IMR-90 (cell line): ENCODE data around the gene NR0B2. TPM values are rescaled to one million over a fixed set of nuclear protein-coding genes. Genes with fewer than 3 reads are reported as not detected.

Experiments used
- ATAC-seq: fragments of 200-7000 bp; cut with Tn5 transposase; 2 replicates; pipeline ENCODE4 v1.9.1; 2020; ENCODE audit warnings: low read depth, mild to moderate bottlenecking, moderate library complexity
- BruUV-seq: library from RNA; stranded (reverse); fragments of 400-500 nt; replicated peaks from 2 replicates; lab custom pipeline; 2021; lab: Mats Ljungman, UMichigan
- CTCF ChIA-PET: fragments of 300-600 bp; formaldehyde crosslinking; extraction: SDS; loops from one replicate; lab custom pipeline; 2021; ENCODE audit warnings: antibody characterized with exemption; lab: Yijun Ruan, JAX
- POLR2A ChIA-PET: fragments of 300-600 bp; sonication (Branson Sonifier 250); formaldehyde crosslinking; loops from one replicate; lab custom pipeline; 2022; ENCODE audit warnings: antibody characterized with exemption; ENCODE audit not compliant: unreplicated experiment; lab: Charles Lee
- DNase-seq: peaks from one replicate; pipeline ENCODE4 v3.0.0; 2013
- H2AFZ ChIP-seq: replicated peaks from 2 replicates; pipeline ENCODE3; 2013; ENCODE audit warnings: low read length, mild to moderate bottlenecking; ENCODE audit not compliant: poor library complexity
- H2AK5ac ChIP-seq: 2 replicates; pipeline ENCODE4 v1.6.1; 2013; ENCODE audit warnings: low read depth, low read length, inconsistent platforms
- H2AK9ac ChIP-seq: replicated peaks from 2 replicates; pipeline ENCODE3; 2013; ENCODE audit warnings: mild to moderate bottlenecking, low read depth, low read length, moderate library complexity; ENCODE audit not compliant: poor library complexity
- H2BK120ac ChIP-seq: 2 replicates; pipeline ENCODE4 v1.6.1; 2013; ENCODE audit warnings: low read depth, low read length, inconsistent platforms
- H2BK15ac ChIP-seq: 3 replicates; pipeline ENCODE4 v1.6.1; 2013; ENCODE audit warnings: low read depth, low read length, inconsistent platforms
- H2BK20ac ChIP-seq: 2 replicates; pipeline ENCODE4 v1.6.1; 2013; ENCODE audit warnings: low read depth, mild to moderate bottlenecking, inconsistent platforms, low read length, moderate library complexity
- H2BK5ac ChIP-seq: 2 replicates; pipeline ENCODE4 v1.6.1; 2013; ENCODE audit warnings: mild to moderate bottlenecking, low read depth, low read length, inconsistent platforms; ENCODE audit not compliant: poor library complexity, severe bottlenecking
- H3K14ac ChIP-seq: replicated peaks from 2 replicates; pipeline ENCODE4 v1.6.1; 2013; ENCODE audit warnings: low read depth, low read length, inconsistent platforms
- H3K18ac ChIP-seq: 2 replicates; pipeline ENCODE4 v1.6.1; 2013; ENCODE audit warnings: low read depth, low read length, control low read depth
- H3K23ac ChIP-seq: 2 replicates; pipeline ENCODE4 v1.6.1; 2013; ENCODE audit warnings: low read depth, low read length, inconsistent platforms
- H3K27ac ChIP-seq: 2 replicates; pipeline ENCODE4 v1.5.1; 2013; ENCODE audit warnings: mild to moderate bottlenecking, control low read depth, low read length; ENCODE audit not compliant: insufficient read depth
- H3K27me3 ChIP-seq: 2 replicates; pipeline ENCODE4 v1.6.1; 2013; ENCODE audit warnings: low read length; ENCODE audit not compliant: control insufficient read depth, insufficient read depth
- H3K36me3 ChIP-seq: 2 replicates; pipeline ENCODE4 v1.6.1; 2013; ENCODE audit warnings: low read length, mixed read lengths; ENCODE audit not compliant: control insufficient read depth, insufficient read depth
- H3K4ac ChIP-seq: 2 replicates; pipeline ENCODE4 v1.6.1; 2013; ENCODE audit warnings: low read depth, low read length, inconsistent platforms
- H3K4me1 ChIP-seq: 2 replicates; pipeline ENCODE4 v1.6.1; 2013; ENCODE audit warnings: low read length, mixed read lengths; ENCODE audit not compliant: control insufficient read depth, insufficient read depth
- H3K4me2 ChIP-seq: 2 replicates; pipeline ENCODE4 v1.6.1; 2013; ENCODE audit warnings: low read depth, mild to moderate bottlenecking, control low read depth, low read length, moderate library complexity
- H3K4me3 ChIP-seq: 2 replicates; pipeline ENCODE4 v1.5.1; 2013; ENCODE audit warnings: low read depth, mild to moderate bottlenecking, control low read depth, low read length, moderate library complexity; ENCODE audit not compliant: insufficient read depth
- H3K56ac ChIP-seq: 2 replicates; pipeline ENCODE4 v1.6.1; 2013; ENCODE audit warnings: low read length, inconsistent platforms; ENCODE audit not compliant: insufficient read depth; ENCODE audit errors: extremely low read depth
- H3K79me1 ChIP-seq, 2 experiments: 2 replicates each; pipeline ENCODE4 v1.6.1; 2013; ENCODE audit warnings: low read length in 2 of 2, inconsistent platforms in 1 of 2, low read depth in 1 of 2
- H3K9ac ChIP-seq: 2 replicates; pipeline ENCODE4 v1.6.1; 2013; ENCODE audit warnings: low read depth, low read length, control low read depth
- H3K9me1 ChIP-seq: 2 replicates; pipeline ENCODE4 v1.6.1; 2013; ENCODE audit warnings: low read length, inconsistent platforms; ENCODE audit not compliant: insufficient read depth
- H3K9me3 ChIP-seq: 2 replicates; pipeline ENCODE4 v1.6.1; 2013; ENCODE audit warnings: low read length; ENCODE audit not compliant: control insufficient read depth, insufficient read depth
- H4K20me1 ChIP-seq: 2 replicates; pipeline ENCODE4 v1.6.1; 2013; ENCODE audit warnings: low read length, inconsistent platforms; ENCODE audit not compliant: insufficient read depth
- H4K5ac ChIP-seq: 2 replicates; pipeline ENCODE4 v1.6.1; 2013; ENCODE audit warnings: mild to moderate bottlenecking, low read depth, low read length, control low read depth
- H4K8ac ChIP-seq, 2 experiments: 2 replicates each; pipeline ENCODE4 v1.6.1; 2013; ENCODE audit warnings: low read depth in 2 of 2, low read length in 2 of 2, control low read depth in 1 of 2, inconsistent platforms in 1 of 2
- H4K91ac ChIP-seq: 2 replicates; pipeline ENCODE4 v1.6.1; 2013; ENCODE audit warnings: low read depth, low read length, inconsistent platforms; ENCODE audit not compliant: insufficient read depth
- BHLHE40 ChIP-seq: fragments of 150-350 bp; IDR thresholded peaks from 2 replicates; pipeline ENCODE4 v1.6.1; 2016; ENCODE audit warnings: mild to moderate bottlenecking, low read depth, low read length
- CEBPB ChIP-seq: IDR thresholded peaks from 2 replicates; pipeline ENCODE4 v1.6.1; 2012; ENCODE audit warnings: low read depth, low read length, improper control_type of control experiment
- CHD1 ChIP-seq: IDR thresholded peaks from 2 replicates; pipeline ENCODE4 v1.6.1; 2012; ENCODE audit warnings: low read depth, low read length, improper control_type of control experiment
- CTCF ChIP-seq: conservative IDR thresholded peaks from 2 replicates; pipeline ENCODE4 v1.5.1; 2012; ENCODE audit warnings: mild to moderate bottlenecking, low read depth, low read length, improper control_type of control experiment
- ELK1 ChIP-seq: fragments of 150-350 bp; IDR thresholded peaks from 2 replicates; pipeline ENCODE4 v1.6.1; 2016; ENCODE audit warnings: low read depth, mild to moderate bottlenecking, low read length, moderate library complexity, borderline replicate concordance
- MAZ ChIP-seq: IDR thresholded peaks from 2 replicates; pipeline ENCODE4 v1.6.1; 2012; ENCODE audit warnings: low read depth, mild to moderate bottlenecking, low read length, improper control_type of control experiment, moderate library complexity, borderline replicate concordance
- MXI1 ChIP-seq: IDR thresholded peaks from 2 replicates; pipeline ENCODE4 v1.6.1; 2012; ENCODE audit warnings: low read depth, mild to moderate bottlenecking, low read length, moderate library complexity, borderline replicate concordance
- NFE2L2 ChIP-seq: fragments of 150-350 bp; IDR thresholded peaks from 2 replicates; pipeline ENCODE4 v1.6.1; 2016; ENCODE audit warnings: low read depth, mild to moderate bottlenecking, low read length
- POLR2A ChIP-seq: IDR thresholded peaks from 2 replicates; pipeline ENCODE4 v1.6.1; 2012; ENCODE audit warnings: mild to moderate bottlenecking, low read depth, low read length
- RAD21 ChIP-seq: IDR thresholded peaks from 2 replicates; pipeline ENCODE4 v1.6.1; 2012; ENCODE audit warnings: low read length, improper control_type of control experiment
- RCOR1 ChIP-seq: IDR thresholded peaks from 2 replicates; pipeline ENCODE4 v1.6.1; 2012; ENCODE audit warnings: mild to moderate bottlenecking, low read length, improper control_type of control experiment; ENCODE audit not compliant: insufficient replicate concordance
- RFX5 ChIP-seq: IDR thresholded peaks from 2 replicates; pipeline ENCODE4 v1.8.0; 2012; ENCODE audit warnings: low read depth, mild to moderate bottlenecking, low read length, moderate library complexity
- USF2 ChIP-seq: fragments of 150-350 bp; IDR thresholded peaks from 2 replicates; pipeline ENCODE4 v1.6.1; 2017; ENCODE audit warnings: mild to moderate bottlenecking, antibody characterized with exemption, low read length, low read depth
- WGBS, 2 experiments: methylation state at CpG; one replicate each; pipeline versions ENCODE4 v1.1.5 to v1.1.7; 2013; ENCODE audit warnings: missing lambda C conversion rate in 2 of 2; ENCODE audit not compliant: insufficient read length in 1 of 2; ENCODE audit errors: extremely low coverage in 2 of 2; 5-methylcytosine and 5-hydroxymethylcytosine counted together
- dilution Hi-C: fragments of 300-500 bp; cut with HindIII; formaldehyde crosslinking; loops from one replicate; pipeline ENCODE4 v1.14.3; 2018; ENCODE audit warnings: low sequenced_read_pairs; ENCODE audit not compliant: unreplicated experiment
- in situ Hi-C: fragments of 300-500 bp; cut with MboI; formaldehyde crosslinking; loops from 3 replicates; pipeline ENCODE4 v1.14.3; 2019; ENCODE audit warnings: low sequenced_read_pairs, inconsistent platforms, mixed read lengths
- intact Hi-C: fragments of 100-400 bp; cut with micrococcal nuclease; formaldehyde crosslinking; loops from 2 replicates; pipeline ENCODE4 v1.10.0; 2022
- polyA plus RNA-seq, 3 experiments: library from polyadenylated mRNA; depleted of rRNA; stranded (reverse); fragments of >200 nt; gene quantifications; 2 replicates each; pipeline ENCODE4 v1.2.3, GENCODE V29; 2012; ENCODE audit warnings: low replicate concordance in 1 of 3
- total RNA-seq: library from RNA; depleted of rRNA; stranded (reverse); fragments of >200 nt; gene quantifications from 2 replicates; pipeline ENCODE4 v1.2.3, GENCODE V29; 2012

Gene NR0B2
- total and polyA plus RNA-seq, 2 of the 4 experiments (the other 2 are of a cell fraction) = not detected

DNA sequence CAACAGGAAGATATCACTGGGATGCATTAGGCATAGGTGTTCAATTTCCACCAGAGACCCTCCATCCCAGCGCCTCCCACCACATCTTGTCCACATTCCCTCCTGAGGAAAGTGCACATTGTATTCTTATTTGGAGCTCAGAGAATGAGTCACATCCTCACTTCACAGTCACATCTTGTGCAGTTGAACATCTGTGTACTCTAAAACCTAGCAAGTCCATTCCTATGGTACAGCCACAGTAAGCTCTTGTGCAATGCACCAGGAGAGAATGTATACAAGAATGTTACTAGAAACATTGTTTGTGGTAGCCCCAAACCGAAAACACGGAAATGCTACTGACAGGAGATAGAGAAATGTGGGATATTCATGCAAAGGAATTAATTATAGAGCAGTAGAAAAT is 48.1 kb upstream of the NR0B2 start (continued):
- peak; percentile 62 for TF ChIP-seq BHLHE40
- peak; percentile 69; the same call in 1 of the 2 replicates for TF ChIP-seq CHD1

- no peak overlapping the region for H2BK5ac ChIP-seq
- dilution Hi-C loops = no loop called here
- no peaks in the 10 kb centered on the region for H3K79me1 ChIP-seq
- peak overlapping the region; percentile 44; the same call in 1 of the 2 replicates for H3K23ac ChIP-seq
- no peak overlapping the region; the same call in 1 of the 2 replicates for H4K5ac ChIP-seq
- no peak overlapping the region for H3K9ac ChIP-seq
- H3K56ac ChIP-seq = no peak overlapping the region
- peak overlapping the region; percentile 97 for H2AK5ac ChIP-seq
- H3K4ac ChIP-seq = peak overlapping the region; percentile 84
- H3K27ac ChIP-seq = no peak overlapping the region
- peak overlapping the region; percentile 5; the same call in 1 of the 2 replicates for H4K91ac ChIP-seq
- peaks cover 21% of the 10 kb centered on the region for H3K4me1 ChIP-seq
- peak overlapping the region; percentile 17 for H3K14ac ChIP-seq
- DNase-seq (no peak), ATAC-seq (no peak)
- 42% methylated on average over 2 of the region's 3 CpGs; no CpG with 5 or more reads in 1 of the 2 experiments for WGBS, 2 experiments
- H4K8ac ChIP-seq = peak overlapping the region in 1 of 2 experiments; percentile 22; a peak in 1 of 4 replicates
- BruUV-seq = no TSS peak
- in situ Hi-C loops = loop anchor here (5.0 kb wide), 1 partner anchor 137 kb away; no protein-coding TSS in a partner anchor
- peaks cover 11% of the 10 kb centered on the region for H3K27me3 ChIP-seq
- intact Hi-C loops = no loop called here
- H4K20me1 ChIP-seq = peaks cover 3% of the 10 kb centered on the region; the same call in 1 of the 2 replicates
- peak overlapping the region; percentile 69; the same call in 1 of the 3 replicates for H2BK15ac ChIP-seq
- H3K18ac ChIP-seq = no peak overlapping the region
- H3K9me1 ChIP-seq = peaks cover 10% of the 10 kb centered on the region
- H3K4me2 ChIP-seq = no peak overlapping the region
- H2BK20ac ChIP-seq = peak overlapping the region; percentile 75
- peak overlapping the region; percentile 78 for H2BK120ac ChIP-seq
- H2AK9ac ChIP-seq = peak overlapping the region; percentile 73
- H2AFZ ChIP-seq = peak overlapping the region; percentile 89
- POLR2A ChIA-PET = no interaction called here
- H3K9me3 ChIP-seq = peaks cover 7% of the 10 kb centered on the region
- no peak overlapping the region for H3K4me3 ChIP-seq
- no peaks in the 10 kb centered on the region for H3K36me3 ChIP-seq
- CTCF ChIA-PET = interaction anchor here (0.6 kb wide), 1 partner anchor 29 kb away, joined by 3 read pairs; no protein-coding TSS in a partner anchor
- TF ChIP-seq RCOR1 (no peak), MXI1 (no peak), RFX5 (no peak), USF2 (no peak), POLR2A (no peak), CTCF (no peak), ELK1 (no peak), MAZ (no peak), RAD21 (no peak), CHD1 (no peak), BHLHE40 (no peak), NFE2L2 (no peak), CEBPB (no peak)
These were observed 46.8 kb upstream of the NR0B2 start for GRCh38 chr1:26960625-26960966.
